Kidney epithelial cell (primary cell): ENCODE data around the gene DCHS2. TPM values are rescaled to one million over a fixed set of nuclear protein-coding genes. Genes with fewer than 3 reads are reported as not detected.

Source experiments
- DNase-seq: peaks from one replicate; pipeline ENCODE4 v3.0.0-alpha.2; 2010; ENCODE audit warnings: low read depth
- H3K27me3 ChIP-seq: 2 replicates; pipeline ENCODE4 v1.6.0; 2011; ENCODE audit warnings: low read length; ENCODE audit not compliant: control insufficient read depth, insufficient read depth
- H3K36me3 ChIP-seq: 2 replicates; pipeline ENCODE4 v1.5.1; 2011; ENCODE audit warnings: low read length; ENCODE audit not compliant: control insufficient read depth, insufficient read depth
- H3K4me3 ChIP-seq: 2 replicates; pipeline ENCODE4 v1.5.1; 2011; ENCODE audit warnings: low read depth, mild to moderate bottlenecking, control low read depth, low read length
- CTCF ChIP-seq: IDR thresholded peaks from 2 replicates; pipeline ENCODE4 v1.5.1; 2011; ENCODE audit warnings: mild to moderate bottlenecking, moderate library complexity, low read length, control low read depth, inconsistent platforms; ENCODE audit not compliant: insufficient read depth, poor library complexity, severe bottlenecking
- total RNA-seq: library from RNA; depleted of rRNA; stranded (reverse); fragments of >200 nt; gene quantifications from 2 replicates; pipeline ENCODE4 v1.2.3, GENCODE V29; 2015

DCHS2 gene
- total RNA-seq, 1 donor from 2014 or later, result 0.75 TPM

GRCh38 chr4:154320521-154320920 lies 171.1 kb downstream of the DCHS2 start:
- no peak overlapping the region for H3K4me3 ChIP-seq
- no peak for DNase-seq
- H3K27me3 ChIP-seq, result no peaks in the 10 kb centered on the region
- TF ChIP-seq CTCF, result no peak
- no peaks in the 10 kb centered on the region for H3K36me3 ChIP-seq

GRCh38 chr4:154319736-154320135 lies 171.9 kb downstream of the DCHS2 start:
- Histone ChIP-seq H3K36me3 (no peaks in the 10 kb centered on the region), H3K4me3 (no peak overlapping the region), H3K27me3 (no peaks in the 10 kb centered on the region)
- DNase-seq, result no peak
- TF ChIP-seq CTCF, result no peak

- no peaks in the 10 kb centered on the region for H3K36me3 ChIP-seq
- TF ChIP-seq CTCF, result no peak
- no peak for DNase-seq
- H3K4me3 ChIP-seq, result no peak overlapping the region
- H3K27me3 ChIP-seq, result no peaks in the 10 kb centered on the region
These were observed 174.2 kb downstream of the DCHS2 start for GRCh38 chr4:154317201-154317999.

GRCh38 chr4:154315741-154316140 lies 175.9 kb downstream of the DCHS2 start:
- no peak for DNase-seq
- H3K4me3 ChIP-seq, result no peak overlapping the region
- H3K27me3 ChIP-seq, result no peaks in the 10 kb centered on the region
- no peak for TF ChIP-seq CTCF
- H3K36me3 ChIP-seq, result no peaks in the 10 kb centered on the region

GRCh38 chr4:154314248-154314647 lies 177.4 kb downstream of the DCHS2 start:
- H3K36me3 ChIP-seq, result no peaks in the 10 kb centered on the region
- no peaks in the 10 kb centered on the region for H3K27me3 ChIP-seq
- no peak overlapping the region for H3K4me3 ChIP-seq
- no peak for TF ChIP-seq CTCF
- DNase-seq, result no peak
